ENCODE measurements around the gene CDH11. TPM values are rescaled to one million over a fixed set of nuclear protein-coding genes. Genes with fewer than 3 reads are reported as not detected.

Gene CDH11
- total and polyA plus RNA-seq, 7 donors: 1.2 to 146 (median 19.3) TPM

DNA sequence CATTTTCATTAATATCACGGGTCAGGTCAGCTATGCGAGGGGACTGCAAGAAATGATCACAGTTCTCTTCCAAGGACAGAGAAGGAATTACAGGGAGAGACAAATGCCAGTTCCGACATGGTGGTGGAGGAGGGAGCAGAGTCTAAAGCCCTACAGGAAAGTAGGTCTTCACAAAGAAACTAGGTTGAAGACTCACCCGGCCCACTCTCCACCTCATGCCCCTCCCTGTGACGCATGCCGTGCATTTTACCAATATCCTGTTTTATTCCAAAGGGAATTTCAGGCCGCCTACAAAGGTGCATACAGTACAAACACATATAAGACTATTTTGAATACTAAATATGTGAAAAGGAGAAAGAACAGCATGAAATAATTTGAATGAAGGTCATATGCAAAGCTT is 56.8 kb downstream of the CDH11 start:
- no peaks in the 10 kb centered on the region for H3K9me3 ChIP-seq
- intact Hi-C loops (cut with DNase I): no loop called here
- peaks cover 0 to 43% (median 17%) of the 10 kb centered on the region in 4 donors for H3K4me1 ChIP-seq
- TF ChIP-seq, protein P1, sequence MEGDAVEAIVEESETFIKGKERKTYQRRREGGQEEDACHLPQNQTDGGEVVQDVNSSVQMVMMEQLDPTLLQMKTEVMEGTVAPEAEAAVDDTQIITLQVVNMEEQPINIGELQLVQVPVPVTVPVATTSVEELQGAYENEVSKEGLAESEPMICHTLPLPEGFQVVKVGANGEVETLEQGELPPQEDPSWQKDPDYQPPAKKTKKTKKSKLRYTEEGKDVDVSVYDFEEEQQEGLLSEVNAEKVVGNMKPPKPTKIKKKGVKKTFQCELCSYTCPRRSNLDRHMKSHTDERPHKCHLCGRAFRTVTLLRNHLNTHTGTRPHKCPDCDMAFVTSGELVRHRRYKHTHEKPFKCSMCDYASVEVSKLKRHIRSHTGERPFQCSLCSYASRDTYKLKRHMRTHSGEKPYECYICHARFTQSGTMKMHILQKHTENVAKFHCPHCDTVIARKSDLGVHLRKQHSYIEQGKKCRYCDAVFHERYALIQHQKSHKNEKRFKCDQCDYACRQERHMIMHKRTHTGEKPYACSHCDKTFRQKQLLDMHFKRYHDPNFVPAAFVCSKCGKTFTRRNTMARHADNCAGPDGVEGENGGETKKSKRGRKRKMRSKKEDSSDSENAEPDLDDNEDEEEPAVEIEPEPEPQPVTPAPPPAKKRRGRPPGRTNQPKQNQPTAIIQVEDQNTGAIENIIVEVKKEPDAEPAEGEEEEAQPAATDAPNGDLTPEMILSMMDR (IDR thresholded peaks at IDR 0.05): no peak
- no peak for TF ChIP-seq EP300 (IDR thresholded peaks at IDR 0.05)
- no peak for TF ChIP-seq POLR2A (IDR thresholded peaks at IDR 0.05)
- TF ChIP-seq POLR2AphosphoS5 (IDR thresholded peaks at IDR 0.05): no peak
- no peaks in the 10 kb centered on the region for H3K36me3 ChIP-seq
- no peak for DNase-seq
- H3K27me3 ChIP-seq: no peaks in the 10 kb centered on the region
- WGBS, 2 donors: 85 to 90% methylated on average over 7 of the region's 7 CpGs
- H3K4me3 ChIP-seq: no peak overlapping the region
- no peak overlapping the region for H3K27ac ChIP-seq

DNA sequence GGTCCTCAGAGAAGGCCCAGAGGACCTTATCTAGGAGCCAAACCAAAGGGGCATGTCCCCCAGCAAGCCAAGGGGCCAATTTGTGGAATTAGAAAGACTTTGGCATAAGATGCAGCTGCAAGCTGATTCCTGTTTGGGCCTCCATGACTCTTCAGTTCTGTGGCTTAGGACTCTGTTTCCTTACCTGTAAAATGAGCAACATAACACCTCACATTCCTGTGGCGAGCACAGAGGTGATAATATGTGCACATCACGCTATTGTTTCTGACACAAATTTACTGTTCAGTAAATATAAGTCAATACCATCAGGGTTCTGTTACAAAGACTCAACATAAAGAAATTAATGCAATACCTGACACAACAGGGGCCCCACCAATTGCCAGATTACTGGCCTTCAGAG is 57.7 kb downstream of the CDH11 start:
- H3K4me3 ChIP-seq: no peak overlapping the region
- H3K9me3 ChIP-seq: no peaks in the 10 kb centered on the region
- peaks cover 0 to 35% (median 12%) of the 10 kb centered on the region in 4 donors for H3K4me1 ChIP-seq
- H3K36me3 ChIP-seq: no peaks in the 10 kb centered on the region
- DNase-seq: no peak
- TF ChIP-seq EP300 (IDR thresholded peaks at IDR 0.05) (no peak), POLR2AphosphoS5 (IDR thresholded peaks at IDR 0.05) (no peak)
- no peaks in the 10 kb centered on the region for H3K27me3 ChIP-seq
- 92 to 94% methylated on average over 2 of the region's 2 CpGs for WGBS, 2 donors
- intact Hi-C loops (cut with DNase I): no loop called here
- no peak overlapping the region for H3K27ac ChIP-seq

DNA sequence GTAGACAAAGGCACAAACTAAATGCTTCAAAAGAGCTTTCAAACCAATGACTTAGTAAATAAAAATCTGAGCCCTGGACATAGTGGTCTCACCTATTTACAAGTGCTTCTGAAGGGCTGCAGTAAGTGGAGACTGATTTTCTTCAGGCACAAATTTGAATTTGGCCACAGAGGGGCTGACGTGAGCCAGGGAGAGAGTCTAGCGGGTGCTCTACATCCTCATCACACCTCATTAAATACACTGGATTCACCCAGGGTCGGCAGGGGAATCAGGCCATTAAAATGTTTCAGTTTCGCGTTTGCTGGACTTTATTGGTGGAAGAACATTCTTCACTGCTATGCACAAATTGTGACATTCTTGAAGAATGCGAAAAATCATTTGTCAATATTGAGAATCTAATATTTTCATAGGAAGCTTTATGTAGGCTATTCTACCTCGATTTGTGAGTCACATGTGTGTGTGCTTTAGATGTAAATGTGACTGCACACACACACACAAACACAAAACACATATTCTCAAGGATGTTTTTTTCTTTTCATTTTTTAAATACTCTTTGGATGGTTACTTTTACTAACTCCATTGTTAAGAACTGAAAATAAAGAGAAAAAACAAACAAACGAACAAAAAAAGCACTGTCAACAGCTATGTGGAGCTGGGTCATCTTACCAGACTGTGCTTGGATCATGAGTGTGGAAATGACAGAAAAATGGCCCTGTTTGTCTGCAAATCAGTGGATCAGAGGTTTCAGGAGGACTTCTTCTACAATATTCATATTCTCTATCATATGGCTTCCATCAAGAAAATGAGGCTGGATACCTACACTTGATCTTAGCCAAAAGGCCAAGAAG is 58.9 kb downstream of the CDH11 start:
- no peaks in the 10 kb centered on the region for H3K9me3 ChIP-seq
- intact Hi-C loops (cut with DNase I): no loop called here
- H3K4me3 ChIP-seq: no peak overlapping the region
- no peak for DNase-seq
- H3K27me3 ChIP-seq: no peaks in the 10 kb centered on the region
- H3K4me1 ChIP-seq: peaks cover 0 to 24% (median 7%) of the 10 kb centered on the region in 4 donors
- WGBS, 2 donors: 79 to 82% methylated on average over 8 of the region's 8 CpGs
- H3K27ac ChIP-seq: no peak overlapping the region
- no peaks in the 10 kb centered on the region for H3K36me3 ChIP-seq
- TF ChIP-seq POLR2A (IDR thresholded peaks at IDR 0.05) (no peak), POLR2AphosphoS5 (IDR thresholded peaks at IDR 0.05) (no peak), EP300 (IDR thresholded peaks at IDR 0.05) (no peak)
- TF ChIP-seq, protein P1 (IDR thresholded peaks at IDR 0.05): no peak

DNA sequence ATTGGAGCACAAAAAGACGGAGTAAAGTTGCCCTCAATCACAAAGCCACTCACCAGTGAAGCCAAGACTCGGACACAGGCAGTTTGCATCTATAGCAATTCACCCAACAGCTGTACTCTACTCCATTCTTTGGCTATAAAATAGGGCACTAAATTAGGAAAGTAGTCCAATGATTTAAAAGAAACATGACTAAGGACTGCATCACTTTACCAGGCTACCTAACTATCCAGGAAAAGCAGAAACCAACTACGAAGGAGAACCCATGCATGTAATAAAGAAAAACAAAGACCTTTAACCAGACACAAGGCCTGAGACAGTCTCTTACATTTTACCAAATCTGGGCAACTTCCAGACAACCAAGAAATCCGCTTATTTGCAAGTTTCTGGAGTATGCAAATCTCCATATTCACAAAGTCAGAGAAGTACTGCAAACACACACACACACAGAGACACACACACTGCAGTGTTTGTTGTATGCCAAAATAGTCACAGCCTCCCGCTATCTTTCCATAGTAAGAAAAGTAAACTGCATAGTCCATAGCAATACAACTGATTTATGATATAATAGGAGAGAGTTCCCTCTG is 59.8 kb downstream of the CDH11 start:
- H3K27ac ChIP-seq: no peak overlapping the region
- no peaks in the 10 kb centered on the region for H3K9me3 ChIP-seq
- no peaks in the 10 kb centered on the region for H3K36me3 ChIP-seq
- no peaks in the 10 kb centered on the region for H3K27me3 ChIP-seq
- WGBS, 2 donors: 79 to 83% methylated on average over 5 of the region's 5 CpGs
- DNase-seq: no peak
- intact Hi-C loops (cut with DNase I): no loop called here
- no peak overlapping the region for H3K4me3 ChIP-seq
- no peak for TF ChIP-seq POLR2A (IDR thresholded peaks at IDR 0.05)
- no peak for TF ChIP-seq POLR2AphosphoS5 (IDR thresholded peaks at IDR 0.05)
- TF ChIP-seq, protein P1 (IDR thresholded peaks at IDR 0.05): no peak
- no peak for TF ChIP-seq EP300 (IDR thresholded peaks at IDR 0.05)
- H3K4me1 ChIP-seq: peaks cover 0 to 17% (median 6%) of the 10 kb centered on the region in 4 donors

DNA sequence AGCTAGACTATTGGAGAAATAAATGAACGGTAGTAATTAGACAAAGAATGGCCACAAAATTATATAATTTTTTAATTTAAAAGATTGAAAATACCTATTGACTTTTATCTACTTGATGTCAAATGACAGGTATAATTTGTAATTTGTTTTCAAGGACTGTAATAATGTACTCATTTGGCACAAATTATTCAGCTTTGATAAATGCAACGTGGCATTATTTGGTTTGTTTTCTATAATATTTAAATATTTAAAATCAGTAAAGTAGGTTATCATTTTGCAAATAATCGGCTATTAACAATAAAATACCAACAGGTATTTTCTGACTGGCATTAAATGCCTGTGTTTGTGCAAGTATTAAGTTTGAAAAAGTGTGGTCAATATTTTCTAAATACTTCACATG is 60.6 kb downstream of the CDH11 start:
- H3K9me3 ChIP-seq: no peaks in the 10 kb centered on the region
- intact Hi-C loops (cut with DNase I): no loop called here
- no peak for DNase-seq
- H3K4me3 ChIP-seq: no peak overlapping the region
- 84 to 85% methylated on average over 3 of the region's 3 CpGs for WGBS, 2 donors
- H3K4me1 ChIP-seq: peaks cover 0 to 15% (median 2%) of the 10 kb centered on the region in 4 donors
- TF ChIP-seq, protein P1 (IDR thresholded peaks at IDR 0.05): no peak
- no peak for TF ChIP-seq POLR2A (IDR thresholded peaks at IDR 0.05)
- no peak for TF ChIP-seq POLR2AphosphoS5 (IDR thresholded peaks at IDR 0.05)
- no peak for TF ChIP-seq EP300 (IDR thresholded peaks at IDR 0.05)
- no peaks in the 10 kb centered on the region for H3K27me3 ChIP-seq
- no peak overlapping the region for H3K27ac ChIP-seq
- H3K36me3 ChIP-seq: no peaks in the 10 kb centered on the region

Data from sigmoid colon (tissue), 7 donors.